Fibroblast of pulmonary artery (primary cell): ENCODE data around the gene SLC6A3.

ENCODE experiments used
- DNase-seq: peaks from one replicate; pipeline ENCODE4 v3.0.0-alpha.2; 2010; ENCODE audit warnings: low read depth
- H3K4me3 ChIP-seq: replicated peaks from 2 replicates; pipeline ENCODE4 v1.5.1; 2011; ENCODE audit warnings: low read depth, mild to moderate bottlenecking, control low read depth, low read length, moderate library complexity
- CTCF ChIP-seq: IDR thresholded peaks from 2 replicates; pipeline ENCODE4 v1.5.1; 2011; ENCODE audit warnings: mild to moderate bottlenecking, control low read depth, low read length, inconsistent platforms; ENCODE audit errors: missing control alignments

The SLC6A3 gene

GRCh38 chr5:1352231-1353219 is 92.7 kb downstream of the SLC6A3 start:
- no peak for DNase-seq
- H3K4me3 ChIP-seq = no peak overlapping the region
- TF ChIP-seq CTCF = no peak

DNA sequence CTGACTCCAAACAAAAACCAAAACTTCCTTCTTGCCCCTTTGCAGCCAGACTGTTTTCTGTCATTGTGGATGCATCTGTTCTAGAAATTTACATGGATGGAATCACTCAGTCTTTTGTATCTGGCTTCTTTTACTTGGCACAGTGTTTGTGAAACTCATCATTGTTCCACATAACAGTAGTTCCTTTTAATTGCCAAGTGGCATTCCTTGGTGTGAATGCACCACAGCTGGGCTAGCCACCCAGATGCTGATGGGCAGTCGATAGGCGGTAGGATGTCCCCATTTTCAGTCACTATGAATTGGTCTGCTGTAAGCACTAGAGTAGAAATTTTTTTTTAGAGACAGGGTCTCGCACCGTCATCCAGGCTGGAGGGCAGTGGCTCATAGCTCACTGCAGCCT is 94.1 kb downstream of the SLC6A3 start:
- TF ChIP-seq CTCF = no peak
- no peak for DNase-seq
- H3K4me3 ChIP-seq = no peak overlapping the region

GRCh38 chr5:1349246-1349645 is 96.0 kb downstream of the SLC6A3 start:
- DNase-seq = no peak
- TF ChIP-seq CTCF = no peak
- no peak overlapping the region for H3K4me3 ChIP-seq

- no peak for TF ChIP-seq CTCF
- no peak for DNase-seq
- no peak overlapping the region for H3K4me3 ChIP-seq
These were observed 96.3 kb downstream of the SLC6A3 start for GRCh38 chr5:1348986-1349245.

DNA sequence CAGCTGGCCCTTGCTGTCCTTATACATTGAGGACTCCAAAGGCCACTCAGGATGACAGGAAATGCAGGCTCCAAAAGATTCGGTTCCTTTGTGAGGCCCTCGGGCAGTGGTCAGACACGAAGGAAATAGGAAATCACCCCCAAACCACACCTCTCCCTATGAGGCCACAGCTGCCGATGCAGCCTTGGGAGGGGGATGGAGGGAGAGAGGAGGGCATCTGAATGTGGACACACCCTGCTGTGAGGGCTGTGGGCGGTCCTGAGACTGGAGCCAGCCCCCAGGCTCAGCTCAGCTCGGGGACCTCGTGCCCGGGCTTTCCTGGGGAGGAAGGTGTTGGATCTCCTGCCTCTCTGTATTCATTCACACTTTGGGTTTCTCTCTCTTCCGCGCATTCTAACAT is 97.7 kb downstream of the SLC6A3 start:
- TF ChIP-seq CTCF = no peak
- no peak for DNase-seq
- no peak overlapping the region for H3K4me3 ChIP-seq

DNA sequence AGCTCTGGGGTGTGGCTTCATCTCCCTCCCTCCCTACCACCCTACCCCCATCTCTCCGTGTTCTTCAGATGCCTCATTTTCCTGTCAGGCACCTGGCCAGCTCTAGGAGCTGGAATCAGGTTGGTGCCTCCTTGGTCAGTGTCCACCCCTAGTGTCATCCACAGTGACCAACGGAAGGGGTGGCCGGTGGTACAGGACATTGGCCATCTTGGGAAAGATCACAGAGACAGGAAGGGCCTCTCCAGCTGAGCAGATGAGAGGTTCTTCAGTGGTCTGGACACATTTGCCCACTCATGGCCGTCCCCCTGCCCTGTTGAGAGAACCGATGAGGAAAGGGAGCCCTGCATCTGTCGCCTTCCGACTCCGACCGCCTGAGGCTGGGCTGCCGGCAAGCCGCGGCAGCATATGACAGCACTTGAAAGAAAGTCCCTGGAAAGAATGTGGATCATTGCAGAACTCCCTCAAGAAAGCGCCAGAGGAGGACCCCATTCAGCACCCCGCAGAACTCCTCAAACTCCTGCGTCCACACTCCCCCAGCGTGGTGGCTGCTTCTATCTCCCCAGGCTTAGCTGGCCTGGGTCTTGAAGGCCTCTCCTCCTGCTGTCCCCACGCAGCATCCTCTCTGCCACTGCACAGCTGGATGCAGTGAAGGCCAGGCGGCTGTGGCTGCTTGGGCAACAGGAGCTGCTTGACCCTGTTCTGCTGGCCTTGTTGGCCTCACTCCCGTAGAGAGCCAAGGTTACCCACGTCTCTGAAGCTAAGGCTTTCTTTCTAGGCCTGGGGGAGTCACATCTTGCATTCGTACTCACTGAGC is 98.4 kb downstream of the SLC6A3 start:
- H3K4me3 ChIP-seq = no peak overlapping the region
- no peak for DNase-seq
- TF ChIP-seq CTCF = no peak
